Measurements from ENCODE around the gene CHRM1.

DNA sequence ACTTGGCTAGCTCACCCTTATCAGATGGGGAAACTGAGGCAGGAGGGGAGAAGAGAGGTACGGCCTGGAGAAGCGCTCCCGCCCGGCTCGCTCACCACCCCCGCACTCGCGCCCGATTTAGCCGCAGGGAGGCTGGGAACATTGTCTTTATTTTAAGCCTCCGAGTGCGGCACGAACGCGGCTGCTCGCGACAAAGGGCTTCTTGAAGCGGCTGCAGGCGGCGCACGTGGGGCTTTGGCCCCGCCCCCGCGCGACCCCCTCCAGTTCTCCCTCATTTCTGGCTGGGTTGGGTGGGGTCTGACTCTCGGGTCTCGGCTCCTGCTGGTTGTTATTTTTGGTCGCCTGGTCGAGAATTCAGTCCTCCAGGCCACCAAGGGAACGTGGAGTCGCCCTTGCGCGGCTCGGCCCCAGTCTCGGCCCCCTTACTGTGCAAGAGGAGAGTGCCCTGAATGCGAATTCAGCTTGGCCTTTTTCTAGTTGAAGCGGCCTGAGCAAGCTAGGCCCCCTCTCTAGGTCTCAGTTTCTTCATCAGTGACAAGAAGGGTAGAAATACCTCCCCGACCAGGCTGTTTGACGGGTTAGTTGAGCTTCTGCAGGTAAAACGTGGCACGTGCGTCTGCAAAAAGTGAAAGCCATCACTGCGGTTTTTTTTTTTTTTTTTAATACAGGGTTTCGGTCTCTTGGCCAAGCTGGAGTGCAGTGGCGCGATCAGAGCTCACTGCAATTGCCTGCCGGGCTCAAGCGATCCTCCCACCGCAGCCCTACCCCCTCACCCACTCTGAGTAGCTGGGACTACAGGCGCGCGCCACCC lies 2.6 kb upstream of the CHRM1 start:
- TF ChIP-seq, protein P1, sequence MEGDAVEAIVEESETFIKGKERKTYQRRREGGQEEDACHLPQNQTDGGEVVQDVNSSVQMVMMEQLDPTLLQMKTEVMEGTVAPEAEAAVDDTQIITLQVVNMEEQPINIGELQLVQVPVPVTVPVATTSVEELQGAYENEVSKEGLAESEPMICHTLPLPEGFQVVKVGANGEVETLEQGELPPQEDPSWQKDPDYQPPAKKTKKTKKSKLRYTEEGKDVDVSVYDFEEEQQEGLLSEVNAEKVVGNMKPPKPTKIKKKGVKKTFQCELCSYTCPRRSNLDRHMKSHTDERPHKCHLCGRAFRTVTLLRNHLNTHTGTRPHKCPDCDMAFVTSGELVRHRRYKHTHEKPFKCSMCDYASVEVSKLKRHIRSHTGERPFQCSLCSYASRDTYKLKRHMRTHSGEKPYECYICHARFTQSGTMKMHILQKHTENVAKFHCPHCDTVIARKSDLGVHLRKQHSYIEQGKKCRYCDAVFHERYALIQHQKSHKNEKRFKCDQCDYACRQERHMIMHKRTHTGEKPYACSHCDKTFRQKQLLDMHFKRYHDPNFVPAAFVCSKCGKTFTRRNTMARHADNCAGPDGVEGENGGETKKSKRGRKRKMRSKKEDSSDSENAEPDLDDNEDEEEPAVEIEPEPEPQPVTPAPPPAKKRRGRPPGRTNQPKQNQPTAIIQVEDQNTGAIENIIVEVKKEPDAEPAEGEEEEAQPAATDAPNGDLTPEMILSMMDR (IDR thresholded peaks at IDR 0.05): no peak
- TF ChIP-seq ZFX (IDR thresholded peaks at IDR 0.05; ENCODE audit: borderline replicate concordance): no peak

Data from 22Rv1 (cell line).